NCI-H1436 (cell line): ENCODE results near the gene ADSL.
"Not testable (repeated sequence)": the region's sequence is repeated elsewhere in the genome, so short reads cannot be mapped to it uniquely, and the experiment has no call there.

Source experiments
- DNase-seq: peaks from one replicate; lab custom pipeline; 2025; lab: John Stamatoyannopoulos, UW

ADSL gene

GRCh38 chr22:40374567-40374966 lies 28.3 kb downstream of the ADSL start:
- DNase-seq = no peak

- DNase-seq = no peak
Observed at GRCh38 chr22:40376149-40376548, 29.8 kb downstream of the ADSL start.

DNA sequence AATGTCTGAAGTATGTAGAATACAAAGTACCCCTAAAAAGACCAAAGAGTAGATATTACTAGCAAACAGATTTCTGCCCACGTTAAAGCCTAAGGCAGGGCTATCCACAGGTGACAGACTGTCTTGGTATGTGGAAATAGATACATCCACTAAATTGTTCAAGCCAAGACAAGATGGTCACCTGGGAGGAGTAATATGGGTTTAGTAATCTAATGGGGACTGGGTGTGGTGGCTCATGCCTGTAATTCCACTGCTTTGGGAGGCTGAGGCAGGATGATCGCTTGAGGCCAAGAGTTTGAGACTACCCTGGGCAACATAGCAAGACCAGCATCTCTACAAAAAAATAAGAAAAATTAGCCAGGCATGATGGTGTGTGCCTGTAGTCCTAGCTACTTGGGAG lies 31.6 kb downstream of the ADSL start:
- no peak for DNase-seq

DNA sequence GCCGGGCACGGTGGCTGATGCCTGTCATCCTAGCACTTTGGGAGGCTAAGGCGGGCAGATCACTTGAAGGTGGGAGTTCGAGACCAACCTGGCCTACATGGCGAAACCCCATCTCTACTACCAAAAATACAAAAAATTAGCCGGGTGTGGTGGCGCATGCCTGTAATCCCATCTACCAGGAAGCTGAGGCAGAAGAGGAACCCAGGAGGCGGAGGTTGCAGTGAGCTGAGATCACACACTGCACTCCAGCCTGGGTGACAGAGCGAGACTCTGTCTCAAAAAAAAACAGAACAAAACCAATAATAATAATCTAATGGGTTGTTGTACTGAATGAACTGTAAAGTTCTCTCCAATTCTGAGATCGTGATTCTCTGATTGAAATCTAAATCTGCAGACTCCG lies 32.1 kb downstream of the ADSL start:
- not testable (repeated sequence) for DNase-seq

GRCh38 chr22:40381461-40381860 lies 35.2 kb downstream of the ADSL start:
- DNase-seq = no peak

DNA sequence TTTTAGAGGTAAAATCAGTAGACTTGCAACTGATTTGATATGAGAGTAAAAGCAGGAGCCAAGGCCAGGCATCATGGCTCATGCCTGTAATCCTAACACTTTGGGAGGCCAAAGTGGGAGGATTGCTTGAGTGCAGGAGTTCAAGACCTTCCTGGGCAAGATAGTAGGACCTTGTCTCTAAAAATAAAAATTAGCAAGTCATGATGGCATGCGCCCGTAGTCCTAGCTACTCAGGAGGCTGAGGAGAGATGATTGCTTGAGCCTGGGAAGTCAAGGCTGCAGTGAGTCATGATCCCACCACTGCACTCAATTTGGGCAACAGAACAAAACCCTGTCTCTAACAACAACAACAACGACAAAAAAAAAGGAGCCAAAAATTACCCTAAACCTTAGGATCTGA lies 37.6 kb downstream of the ADSL start:
- DNase-seq = no peak

GRCh38 chr22:40385036-40385782 lies 38.9 kb downstream of the ADSL start:
- DNase-seq = no peak

DNA sequence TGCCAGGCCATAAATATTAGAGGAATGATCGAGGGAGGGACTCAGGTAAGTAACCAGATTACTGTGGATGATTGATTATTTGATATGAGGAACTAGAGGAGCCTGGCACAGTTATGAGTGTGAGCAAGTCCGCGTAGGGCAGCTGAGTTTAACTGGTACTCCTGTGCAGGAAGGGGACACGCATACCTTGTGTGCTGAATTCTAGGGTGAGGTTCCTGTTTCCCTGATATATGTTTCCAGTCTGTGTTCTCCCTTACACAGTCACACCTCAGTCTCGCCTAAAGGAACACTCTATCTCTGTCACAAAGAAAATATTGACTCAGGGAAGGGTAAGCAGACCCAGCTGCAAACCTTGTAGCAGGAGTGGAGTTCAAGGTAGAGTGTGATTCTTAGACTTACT lies 41.4 kb downstream of the ADSL start:
- no peak for DNase-seq

- DNase-seq = no peak
Observed at GRCh38 chr22:40388231-40388630, 41.9 kb downstream of the ADSL start.

DNA sequence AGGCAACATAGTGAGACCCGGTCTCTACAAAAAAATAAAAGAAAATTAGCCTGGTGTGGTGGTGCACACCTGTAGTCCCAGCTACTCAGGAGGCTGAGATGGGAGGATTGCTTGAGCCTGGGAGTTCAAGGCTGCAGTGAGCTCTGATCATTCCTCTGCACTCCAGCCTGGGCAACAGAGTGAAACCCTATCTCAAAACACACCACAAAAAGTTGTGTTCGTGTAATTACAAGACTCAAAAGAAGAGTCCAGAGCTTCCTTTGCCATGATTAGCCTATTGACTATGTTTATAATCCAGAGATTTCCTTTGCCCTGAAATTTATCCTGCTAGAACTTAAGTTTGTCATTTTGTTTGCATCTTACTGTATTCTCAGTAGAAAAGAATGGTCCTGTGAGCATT lies 45.1 kb downstream of the ADSL start:
- DNase-seq = no peak

GRCh38 chr22:40392618-40393017 lies 46.3 kb downstream of the ADSL start:
- no peak for DNase-seq

- DNase-seq = no peak
Observed at GRCh38 chr22:40394607-40395006, 48.3 kb downstream of the ADSL start.

DNA sequence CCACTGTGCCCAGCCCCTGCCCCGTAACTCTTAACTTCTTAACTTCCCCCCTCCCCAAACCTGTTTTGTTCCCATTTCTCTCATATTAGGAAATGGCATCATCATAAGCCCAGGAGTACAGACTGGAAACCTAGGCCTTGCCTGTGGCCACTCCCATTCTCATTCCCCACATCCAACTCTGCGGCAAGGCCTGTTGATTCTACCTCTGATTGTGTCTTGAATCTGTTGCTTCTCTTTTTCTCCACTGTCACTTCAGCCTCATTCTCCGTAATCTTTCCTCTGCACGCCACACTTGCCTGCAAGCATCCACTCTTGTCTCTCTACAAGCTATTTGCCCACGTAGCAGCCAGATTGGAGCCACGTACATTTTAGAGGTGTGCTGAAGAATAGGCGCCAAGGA lies 49.3 kb downstream of the ADSL start:
- no peak for DNase-seq

DNA sequence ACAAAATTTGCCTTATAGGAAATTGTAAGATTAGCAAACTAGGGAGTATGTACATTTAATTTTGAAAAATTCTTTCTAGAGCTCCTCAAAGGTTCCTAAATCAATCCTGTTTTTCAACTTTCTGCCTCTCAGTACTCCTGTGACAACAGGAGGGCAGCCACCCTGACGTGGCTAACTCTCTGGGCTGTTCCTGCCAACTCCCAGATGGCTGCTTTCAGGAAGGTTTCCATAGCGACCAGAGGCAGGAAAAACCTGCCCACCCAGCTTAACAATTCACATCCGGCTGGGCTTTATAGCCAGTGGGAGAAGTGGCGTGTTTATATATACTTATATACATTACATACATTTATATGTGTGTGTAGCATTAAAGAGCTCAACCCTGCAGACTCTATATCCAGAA lies 50.6 kb downstream of the ADSL start:
- DNase-seq = no peak

DNA sequence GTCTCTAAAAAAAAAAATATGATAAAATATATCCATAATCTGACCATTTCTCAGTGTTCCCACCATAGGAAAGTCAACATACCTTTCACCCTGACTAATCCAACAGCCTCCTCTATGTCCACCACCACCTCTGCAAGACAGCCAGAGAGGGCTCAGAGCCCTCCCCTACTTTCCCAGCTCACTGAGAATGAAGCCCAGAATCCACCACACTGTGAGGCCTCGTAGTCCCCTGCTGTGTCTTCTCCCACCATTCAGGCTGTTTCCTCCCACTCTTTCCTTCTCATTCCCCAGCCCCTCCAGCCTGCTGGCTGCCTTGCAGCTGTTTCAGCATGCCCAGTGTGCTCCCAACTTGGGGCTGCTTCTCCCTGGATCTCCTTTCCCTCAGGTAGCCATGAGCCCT lies 51.1 kb downstream of the ADSL start:
- DNase-seq = no peak

DNA sequence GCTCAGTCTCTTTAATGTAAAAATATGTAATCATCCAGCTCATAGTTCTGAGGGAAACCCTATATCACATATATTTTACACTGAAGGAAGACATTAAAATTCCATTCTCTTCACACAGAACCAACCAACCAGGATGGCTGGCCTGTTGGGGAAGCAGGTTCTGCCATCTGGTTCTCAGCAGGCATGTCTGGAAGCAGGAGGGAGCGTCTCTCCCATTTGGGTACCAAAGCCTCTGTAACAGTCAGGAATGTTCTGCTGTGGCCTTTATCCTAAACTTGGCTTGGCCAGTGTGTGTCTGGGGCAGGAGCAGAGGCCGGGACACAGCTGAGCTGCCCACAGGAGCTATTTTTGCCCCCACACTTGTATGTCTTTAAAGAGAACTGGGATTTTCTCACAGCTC lies 53.3 kb downstream of the ADSL start:
- no peak for DNase-seq

- DNase-seq = no peak
Observed at GRCh38 chr22:40400159-40400558, 53.9 kb downstream of the ADSL start.

GRCh38 chr22:40401532-40401931 lies 55.2 kb downstream of the ADSL start:
- DNase-seq = no peak

- DNase-seq = no peak
Observed at GRCh38 chr22:40401981-40402406, 55.7 kb downstream of the ADSL start.

- DNase-seq = no peak
Observed at GRCh38 chr22:40403141-40403540, 56.8 kb downstream of the ADSL start.

DNA sequence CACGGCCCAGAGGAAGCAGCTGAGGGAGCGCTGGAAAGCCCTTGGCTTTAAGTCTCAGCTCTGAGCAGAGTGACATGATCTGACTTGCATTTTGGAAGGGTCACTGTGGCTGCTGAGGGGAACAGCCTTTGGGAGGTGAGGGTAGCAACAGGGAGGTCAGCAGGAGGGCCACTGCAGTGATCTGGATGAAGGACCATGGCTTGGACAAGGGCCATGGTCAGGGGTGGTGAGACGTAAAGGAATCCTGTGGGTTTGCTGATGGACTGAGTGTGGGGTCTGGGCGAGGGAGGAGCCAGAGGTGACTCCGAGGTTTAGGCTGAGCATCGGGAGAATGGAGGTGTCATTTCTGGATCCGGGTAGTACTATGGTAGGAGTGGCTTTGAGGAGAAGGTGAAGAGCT lies 57.4 kb downstream of the ADSL start:
- DNase-seq = no peak

- DNase-seq = no peak
Observed at GRCh38 chr22:40404251-40405177, 58.2 kb downstream of the ADSL start.
